ENCODE results near the gene RASL10A. TPM values are rescaled to one million over a fixed set of nuclear protein-coding genes. Genes with fewer than 3 reads are reported as not detected.
A peak's percentile ranks its signal among the peaks of the same experiment; 100 is the strongest.

Gene RASL10A
- total and polyA plus RNA-seq, 9 of the 15 experiments (the other 6 are each of a cell fraction or from before 2014, with no cell fraction given): 0.17 to 1.2 (median 0.45) TPM; not detected in 3

GRCh38 chr22:29269230-29269604 is 46.3 kb downstream of the RASL10A start (continued):
- TF ChIP-seq MAFK (IDR thresholded peaks at IDR 0.05; ENCODE audit: low read length) (no peak), JUN (IDR thresholded peaks at IDR 0.05; ENCODE audit: borderline replicate concordance, low read depth, low read length) (no peak), JUN (CRISPR knock-in tag; IDR thresholded peaks at IDR 0.05; ENCODE audit: borderline replicate concordance) (no peak), DACH1 (IDR thresholded peaks at IDR 0.05; ENCODE audit: partially characterized antibody) (no peak), YBX1 (IDR thresholded peaks at IDR 0.05) (no peak), ZBED1 (IDR thresholded peaks at IDR 0.05) (no peak)

DNA sequence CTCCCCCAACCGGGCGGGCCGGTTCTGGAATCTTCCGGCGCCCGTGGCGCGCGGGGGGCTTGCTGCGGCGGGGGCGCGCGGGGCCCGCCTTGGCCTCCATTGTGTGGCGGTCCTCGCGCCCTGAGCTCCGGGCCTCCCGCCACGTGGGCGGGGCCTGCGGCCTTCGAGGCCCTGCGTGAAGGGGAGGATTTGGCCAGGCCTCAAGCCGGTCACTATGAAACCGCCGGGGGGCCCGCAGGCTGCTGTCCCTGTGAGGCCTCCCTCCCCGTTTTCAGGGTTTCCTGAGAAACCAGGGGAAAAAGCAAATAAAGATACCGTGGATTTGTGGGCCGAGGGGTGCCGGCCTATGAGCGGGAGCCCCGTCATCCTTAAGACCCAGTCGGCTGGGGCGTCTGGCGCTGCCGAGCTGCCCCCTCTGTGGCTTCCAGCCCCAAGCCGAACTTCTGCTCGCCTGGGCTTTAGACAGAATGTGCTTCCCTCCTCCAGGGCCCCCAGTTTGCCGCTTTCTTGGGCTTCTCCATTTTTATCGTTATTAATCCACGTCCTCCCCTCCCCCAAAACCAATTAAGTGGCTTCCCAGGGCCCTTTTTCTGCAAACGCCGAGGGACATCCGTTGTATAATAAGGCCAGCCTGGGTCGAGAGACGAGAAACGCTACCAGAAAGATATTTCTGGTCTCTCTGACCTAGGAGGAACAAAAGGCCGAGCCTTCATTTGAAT is 46.8 kb downstream of the RASL10A start:
- Histone ChIP-seq H3K9me1 (ENCODE audit: control insufficient read depth, insufficient read depth, low read length) (peaks cover 6% of the 10 kb centered on the region), H2AFZ (ENCODE audit: low read depth, low read length) (peak overlapping the region; percentile 100), H4K20me1 (replicated peaks; ENCODE audit: control insufficient read depth, insufficient read depth, low read length) (peaks cover 39% of the 10 kb centered on the region), H3K9me3 (replicated peaks; ENCODE audit: control insufficient read depth, insufficient read depth, low read depth, low read length) (no peaks in the 10 kb centered on the region), H3K9ac (ENCODE audit: insufficient read depth in 1 of 2, low read depth in 2 of 2, low read length in 2 of 2) (peak overlapping the region; percentile 100), H3K4me1 (replicated peaks in 1 of 2; ENCODE audit: control insufficient read depth in 2 of 2, insufficient read depth in 2 of 2, low read length in 2 of 2) (peaks cover 22 to 31% of the 10 kb centered on the region in 2 experiments; a peak in 4 of 5 replicates), H3K36me3 (ENCODE audit: control insufficient read depth, insufficient read depth, low read length) (peaks cover 76% of the 10 kb centered on the region), H3K4me2 (ENCODE audit: insufficient read depth, low read length) (peak overlapping the region; percentile 96), H3K27ac (ENCODE audit: extremely low read depth, low read depth, low read length) (peak overlapping the region; percentile 100), H3K4me3 (peak overlapping the region; percentile 91), H3K27me3 (ENCODE audit: control insufficient read depth in 2 of 2, insufficient read depth in 2 of 2, low read length in 2 of 2) (no peaks in the 10 kb centered on the region), H3K79me2 (ENCODE audit: control insufficient read depth, insufficient read depth, low read length) (peaks cover 81% of the 10 kb centered on the region)
- FAIRE-seq (no peak), ATAC-seq (peak; percentile 71), DNase-seq (ENCODE audit: extremely low read depth in 1 of 4, low spot score in 3 of 4) (peak; percentile 42 to 69 (median 66))
- ChIA-PET POLR2A (interaction anchor here (0.5 to 2.9 kb wide), 10 partner anchors 8 to 469 kb away, joined by 3 to 10 read pairs (median 4); partner anchors contain the start of gene XBP1), CTCF (ENCODE audit: low intra/inter-chr PET ratio) (no interaction called here)
- intact Hi-C loops (cut with micrococcal nuclease) (loop anchor here (10.0 kb wide), 1 partner anchor 384 kb away; the partner anchor contains the start of gene ZNRF3), in situ Hi-C loops (cut with MboI) (no loop called here)
- 2% methylated on average over 22 of the region's 51 CpGs for WGBS (ENCODE audit: insufficient coverage, low coverage, missing lambda C conversion rate)
- TSS peak; percentile 46 for BruUV-seq (replicated peaks)
- TF ChIP-seq ZNF232 (CRISPR knock-in tag; IDR thresholded peaks at IDR 0.05) (0 out of 2 replicates have a peak, but pooled peaks have one; percentile 50), ZNF140 (CRISPR knock-in tag; IDR thresholded peaks at IDR 0.05) (0 out of 2 replicates have a peak, but pooled peaks have one; percentile 11), ZNF12 (CRISPR knock-in tag; IDR thresholded peaks at IDR 0.05) (no peak), ZFP91 (CRISPR knock-in tag; IDR thresholded peaks at IDR 0.05) (no peak), HOXB6 (CRISPR knock-in tag; IDR thresholded peaks at IDR 0.05; ENCODE audit: borderline replicate concordance) (no peak), HMGN3 (IDR thresholded peaks at IDR 0.05; ENCODE audit: borderline replicate concordance, extremely low read depth, insufficient read length, low read depth, low read length) (peak; percentile 31)
- TF ChIP-seq, protein P1, sequence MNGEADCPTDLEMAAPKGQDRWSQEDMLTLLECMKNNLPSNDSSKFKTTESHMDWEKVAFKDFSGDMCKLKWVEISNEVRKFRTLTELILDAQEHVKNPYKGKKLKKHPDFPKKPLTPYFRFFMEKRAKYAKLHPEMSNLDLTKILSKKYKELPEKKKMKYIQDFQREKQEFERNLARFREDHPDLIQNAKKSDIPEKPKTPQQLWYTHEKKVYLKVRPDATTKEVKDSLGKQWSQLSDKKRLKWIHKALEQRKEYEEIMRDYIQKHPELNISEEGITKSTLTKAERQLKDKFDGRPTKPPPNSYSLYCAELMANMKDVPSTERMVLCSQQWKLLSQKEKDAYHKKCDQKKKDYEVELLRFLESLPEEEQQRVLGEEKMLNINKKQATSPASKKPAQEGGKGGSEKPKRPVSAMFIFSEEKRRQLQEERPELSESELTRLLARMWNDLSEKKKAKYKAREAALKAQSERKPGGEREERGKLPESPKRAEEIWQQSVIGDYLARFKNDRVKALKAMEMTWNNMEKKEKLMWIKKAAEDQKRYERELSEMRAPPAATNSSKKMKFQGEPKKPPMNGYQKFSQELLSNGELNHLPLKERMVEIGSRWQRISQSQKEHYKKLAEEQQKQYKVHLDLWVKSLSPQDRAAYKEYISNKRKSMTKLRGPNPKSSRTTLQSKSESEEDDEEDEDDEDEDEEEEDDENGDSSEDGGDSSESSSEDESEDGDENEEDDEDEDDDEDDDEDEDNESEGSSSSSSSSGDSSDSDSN (IDR thresholded peaks at IDR 0.05; ENCODE audit: borderline replicate concordance in 1 of 2, low read depth in 2 of 2, low read length in 2 of 2): 0 out of 4 replicates have a peak, but pooled peaks of 1 of the 2 experiments have one; percentile 60

All from K562 (cell line).